OCI-LY3 (cell line): Measurements from ENCODE around the gene DDX41.

ENCODE experiments used
- H2AFZ ChIP-seq: fragments of 200-600, 300-600 bp; shearing (Covaris generic); 2 replicates; pipeline ENCODE4 v1.6.0; 2014; ENCODE audit warnings: antibody characterized with exemption, low read depth, low read length
- H3K27ac ChIP-seq: fragments of 200-600, 300-600 bp; sonication (generic); 2 replicates; pipeline ENCODE4 v1.5.1; 2014; ENCODE audit warnings: mild to moderate bottlenecking, low read length, moderate library complexity, mixed read lengths
- H3K27me3 ChIP-seq: fragments of 200-600, 300-600 bp; sonication (generic); 2 replicates; pipeline ENCODE4 v1.6.1; 2014; ENCODE audit warnings: low read depth, low read length, mixed read lengths
- H3K36me3 ChIP-seq: fragments of 200-600, 300-600 bp; sonication (generic); replicated peaks from 2 replicates; pipeline ENCODE3; 2014; ENCODE audit warnings: low read depth, low read length, mixed read lengths
- H3K4me1 ChIP-seq: fragments of 300-600, 200-600 bp; sonication (generic); 2 replicates; pipeline ENCODE4 v1.6.1; 2014; ENCODE audit warnings: low read length, mixed read lengths
- H3K4me2 ChIP-seq: fragments of 200-600, 300-600 bp; sonication (generic); 2 replicates; pipeline ENCODE4 v1.6.1; 2014; ENCODE audit warnings: low read length, mixed read lengths
- H3K4me3 ChIP-seq: fragments of 300-600, 200-600 bp; sonication (generic); 2 replicates; pipeline ENCODE4 v1.5.1; 2014; ENCODE audit warnings: antibody characterized with exemption, mild to moderate bottlenecking, low read length, moderate library complexity
- H3K79me2 ChIP-seq: fragments of 300-600, 200-600 bp; shearing (Covaris generic); 2 replicates; pipeline ENCODE4 v1.6.1; 2014; ENCODE audit warnings: mild to moderate bottlenecking, low read length, mixed read lengths
- H3K9ac ChIP-seq: fragments of 300-600, 200-600 bp; shearing (Covaris generic); 2 replicates; pipeline ENCODE4 v1.6.0; 2014; ENCODE audit warnings: mild to moderate bottlenecking, low read length, moderate library complexity
- H3K9me3 ChIP-seq: fragments of 200-600, 300-600 bp; shearing (Covaris generic); 2 replicates; pipeline ENCODE4 v1.6.1; 2014; ENCODE audit warnings: low read length, mixed read lengths; ENCODE audit not compliant: insufficient read depth
- H4K20me1 ChIP-seq: fragments of 200-600, 300-600 bp; sonication (generic); 2 replicates; pipeline ENCODE4 v1.6.1; 2016; ENCODE audit warnings: low read length, mixed read lengths; ENCODE audit not compliant: insufficient read depth
- EZH2phosphoT487 ChIP-seq: fragments of 200-600 bp; shearing (Covaris generic); IDR thresholded peaks from 2 replicates; pipeline ENCODE4 v1.6.1; 2018; ENCODE audit warnings: antibody characterized with exemption, mixed run types, low read depth
- TF ChIP-seq, protein P1 (sequence below): fragments of 200-600, 300-600 bp; sonication (generic); IDR thresholded peaks from 2 replicates; pipeline ENCODE4 v1.5.1; 2014; ENCODE audit warnings: antibody characterized with exemption, low read length, low read depth

DDX41 gene

DNA sequence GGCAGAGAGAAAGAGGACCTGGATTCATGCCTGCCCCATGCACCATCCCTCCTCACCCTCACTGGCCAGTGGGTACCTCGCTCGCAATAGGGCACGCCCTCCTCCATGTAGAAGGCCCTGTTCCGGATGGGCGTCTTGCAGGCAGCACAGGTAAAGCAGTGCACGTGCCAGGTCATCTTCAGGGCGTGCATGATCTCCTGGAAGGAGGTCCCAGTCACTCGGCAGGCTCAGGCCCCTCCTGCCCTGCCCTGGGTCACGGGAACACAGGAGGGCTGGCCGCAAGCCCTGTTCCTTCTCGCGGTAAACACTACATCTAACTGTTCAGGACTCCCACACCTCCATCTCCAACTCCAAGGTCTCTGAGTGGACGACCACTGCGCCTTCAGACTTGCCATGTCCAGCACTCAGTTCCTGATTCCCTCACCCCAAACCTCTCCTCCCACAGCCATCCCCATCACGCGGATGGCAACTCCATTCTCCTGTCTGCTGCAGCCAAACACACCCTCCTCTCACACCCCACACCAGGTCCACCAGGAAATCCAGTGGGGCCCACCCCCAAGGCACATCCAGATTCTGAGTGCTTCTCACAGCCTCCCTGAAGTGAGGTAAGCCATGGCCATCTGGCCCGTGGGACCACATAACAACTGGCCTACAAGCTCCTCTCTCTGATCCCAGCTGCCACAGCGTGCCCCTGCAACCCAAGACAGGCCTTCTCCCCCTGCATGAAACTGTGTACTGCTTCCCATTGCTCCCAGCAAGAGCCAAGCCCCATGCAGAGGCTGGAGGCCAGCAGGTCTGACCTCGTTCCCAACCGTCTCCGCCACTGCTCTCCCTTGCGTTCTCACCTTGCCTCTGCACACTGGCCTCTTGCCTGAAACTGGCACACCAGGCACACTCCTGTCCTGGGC lies 32.5 kb downstream of the DDX41 start:
- Histone ChIP-seq H3K79me2 (no peaks in the 10 kb centered on the region), H3K9me3 (no peaks in the 10 kb centered on the region), H3K4me2 (no peak overlapping the region), H3K36me3 (no peaks in the 10 kb centered on the region), H3K9ac (no peak overlapping the region), H3K27me3 (no peaks in the 10 kb centered on the region), H3K4me3 (no peak overlapping the region), H3K4me1 (peaks cover 13% of the 10 kb centered on the region), H4K20me1 (no peaks in the 10 kb centered on the region), H3K27ac (no peak overlapping the region), H2AFZ (no peak overlapping the region)
- no peak for TF ChIP-seq EZH2phosphoT487
- TF ChIP-seq, protein P1, sequence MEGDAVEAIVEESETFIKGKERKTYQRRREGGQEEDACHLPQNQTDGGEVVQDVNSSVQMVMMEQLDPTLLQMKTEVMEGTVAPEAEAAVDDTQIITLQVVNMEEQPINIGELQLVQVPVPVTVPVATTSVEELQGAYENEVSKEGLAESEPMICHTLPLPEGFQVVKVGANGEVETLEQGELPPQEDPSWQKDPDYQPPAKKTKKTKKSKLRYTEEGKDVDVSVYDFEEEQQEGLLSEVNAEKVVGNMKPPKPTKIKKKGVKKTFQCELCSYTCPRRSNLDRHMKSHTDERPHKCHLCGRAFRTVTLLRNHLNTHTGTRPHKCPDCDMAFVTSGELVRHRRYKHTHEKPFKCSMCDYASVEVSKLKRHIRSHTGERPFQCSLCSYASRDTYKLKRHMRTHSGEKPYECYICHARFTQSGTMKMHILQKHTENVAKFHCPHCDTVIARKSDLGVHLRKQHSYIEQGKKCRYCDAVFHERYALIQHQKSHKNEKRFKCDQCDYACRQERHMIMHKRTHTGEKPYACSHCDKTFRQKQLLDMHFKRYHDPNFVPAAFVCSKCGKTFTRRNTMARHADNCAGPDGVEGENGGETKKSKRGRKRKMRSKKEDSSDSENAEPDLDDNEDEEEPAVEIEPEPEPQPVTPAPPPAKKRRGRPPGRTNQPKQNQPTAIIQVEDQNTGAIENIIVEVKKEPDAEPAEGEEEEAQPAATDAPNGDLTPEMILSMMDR = no peak

DNA sequence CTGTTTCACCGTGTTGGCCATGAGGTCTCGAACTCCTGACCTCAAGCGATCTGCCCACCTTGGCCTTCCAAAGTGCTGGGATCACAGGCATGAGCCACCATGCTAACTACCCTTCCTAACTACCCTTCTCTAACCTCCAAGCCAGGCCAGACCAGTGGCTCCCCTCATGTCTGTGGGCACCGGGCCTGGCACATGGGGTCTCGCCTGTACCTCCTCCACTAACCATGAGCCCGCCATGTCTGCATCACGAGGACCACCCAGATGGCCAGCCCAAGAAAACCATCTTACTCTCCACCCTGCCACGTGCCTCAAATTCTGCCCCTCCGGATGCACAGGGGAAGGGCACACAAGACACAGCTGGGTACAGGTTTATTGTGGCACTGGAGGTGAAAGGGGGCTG lies 33.7 kb downstream of the DDX41 start:
- Histone ChIP-seq H4K20me1 (no peaks in the 10 kb centered on the region), H3K9ac (no peak overlapping the region), H3K4me3 (no peak overlapping the region)

DNA sequence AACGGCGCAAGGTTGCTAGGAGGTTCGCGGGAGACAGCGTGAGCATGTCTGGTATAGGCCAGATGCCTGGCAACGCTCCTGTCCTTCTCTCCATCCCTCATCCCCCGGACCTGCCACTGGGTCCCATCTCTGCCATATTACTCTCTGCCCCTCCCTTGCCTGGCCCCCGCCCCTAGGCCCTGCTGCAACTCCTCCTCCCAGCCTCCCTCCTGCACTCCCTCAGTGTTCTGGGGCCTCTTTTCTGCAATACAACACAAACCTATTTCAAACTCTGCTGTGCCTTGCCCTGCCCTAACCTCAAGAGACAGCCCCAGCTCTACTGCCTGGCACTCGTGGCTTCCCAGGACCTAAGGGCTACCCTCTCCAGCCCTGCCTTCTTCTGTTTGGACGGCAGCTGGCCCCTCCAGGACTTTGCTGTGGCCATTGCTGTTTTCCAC lies 34.4 kb downstream of the DDX41 start:
- Histone ChIP-seq H3K9ac (no peak overlapping the region), H3K4me1 (peaks cover 17% of the 10 kb centered on the region), H3K36me3 (no peaks in the 10 kb centered on the region), H4K20me1 (no peaks in the 10 kb centered on the region), H3K4me3 (no peak overlapping the region), H3K4me2 (no peak overlapping the region), H3K27me3 (no peaks in the 10 kb centered on the region), H3K79me2 (no peaks in the 10 kb centered on the region), H2AFZ (no peak overlapping the region), H3K27ac (no peak overlapping the region), H3K9me3 (no peaks in the 10 kb centered on the region)
- no peak for TF ChIP-seq EZH2phosphoT487
- TF ChIP-seq, protein P1 = no peak

More for the DNA sequence above, 33.7 kb downstream of the DDX41 start:
- Histone ChIP-seq H3K27me3 (no peaks in the 10 kb centered on the region), H3K79me2 (no peaks in the 10 kb centered on the region), H3K9me3 (no peaks in the 10 kb centered on the region), H3K4me1 (peaks cover 17% of the 10 kb centered on the region), H3K36me3 (no peaks in the 10 kb centered on the region), H3K4me2 (no peak overlapping the region), H3K27ac (no peak overlapping the region), H2AFZ (no peak overlapping the region)
- TF ChIP-seq, protein P1 = no peak
- TF ChIP-seq EZH2phosphoT487 = no peak

DNA sequence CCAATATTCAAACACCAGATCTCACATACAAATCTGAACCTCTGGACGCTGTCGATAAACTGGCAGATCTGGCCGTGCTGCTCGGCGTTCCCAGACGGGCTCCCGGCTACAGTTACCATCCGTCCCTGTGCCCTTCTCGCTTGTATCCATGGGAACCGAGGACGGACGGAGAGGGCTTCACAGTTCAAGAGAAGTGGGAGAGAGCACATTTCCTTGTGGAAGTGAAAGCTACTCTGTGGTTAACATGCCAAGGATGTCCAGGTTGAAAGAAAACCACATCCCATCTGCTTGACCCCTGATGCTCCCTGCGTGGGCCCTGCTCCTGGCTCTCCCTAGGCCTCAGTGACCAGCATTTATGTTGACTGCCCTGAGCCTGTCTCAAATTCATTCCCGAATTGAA lies 37.0 kb downstream of the DDX41 start:
- H3K9ac ChIP-seq = no peak overlapping the region
- no peaks in the 10 kb centered on the region for H3K9me3 ChIP-seq
- H2AFZ ChIP-seq = no peak overlapping the region
- no peaks in the 10 kb centered on the region for H4K20me1 ChIP-seq
- H3K4me3 ChIP-seq = no peak overlapping the region
- H3K27me3 ChIP-seq = no peaks in the 10 kb centered on the region
- no peak for TF ChIP-seq EZH2phosphoT487
- TF ChIP-seq, protein P1 = no peak
- no peak overlapping the region for H3K27ac ChIP-seq
- H3K36me3 ChIP-seq = no peaks in the 10 kb centered on the region
- H3K79me2 ChIP-seq = no peaks in the 10 kb centered on the region
- peaks cover 17% of the 10 kb centered on the region for H3K4me1 ChIP-seq
- peak overlapping the region; percentile 48; the same call in 1 of the 2 replicates for H3K4me2 ChIP-seq
